Heart left ventricle (tissue), 13 donors: Measurements from ENCODE around the gene RNF130.

Experiments
- CTCF ChIP-seq, 12 donors: fragments of 200-600 bp; sonication (generic) in 4 of 12; IDR thresholded peaks; one replicate each; pipeline versions ENCODE4 v1.5.0 to v1.8.0; 2018 to 2022; ENCODE audit warnings: antibody characterized with exemption in 12 of 12, mild to moderate bottlenecking in 5 of 12
- POLR2A ChIP-seq, 2 donors: fragments of 450-650 bp; IDR thresholded peaks; one replicate each; pipeline ENCODE4 v1.6.1; 2017; ENCODE audit warnings: antibody characterized with exemption in 2 of 2, mild to moderate bottlenecking in 2 of 2, moderate library complexity in 2 of 2
- donor health status: ischemic (EF 13 %, LVEDD 7.1; RV severe dilation, severe dysfunction).
- donor health status: DM: no; HTN: yes; CAD: no.
- donor health status: DM: no; HTN: no; CAD: no.
- donor health status: ischemic (EF 25% LVEDD 6.9; RV normal size, moderate dysfunction).
- donor health status: ischemic (EF 25% LVEDD 5.7; RV mildly dilated, moderate dysfunction).
- donor health status: ischemic (EF 35%, LVEDD 5.7; RV mildly dilated, moderate dysfunction).
- donor health status: nonischemic (EF 11% LVEDD 7.7; RV severe dilation, severe dysfunction).
- donor health status: DM: yes; HTN: yes; CAD: no.
- donor health status: PGD.
- donor health status: ischemic (EF 29% LVEDD 5.4; RV normal size, mild dysfunction).
- donor health status: nonischemic (EF 23%, LVEDD 6.1; RV moderate dilation, normal function).

- TF ChIP-seq CTCF (IDR thresholded peaks at IDR 0.05) (no peak), POLR2A (IDR thresholded peaks at IDR 0.05) (no peak)
Observed at GRCh38 chr5:179959641-179960040, 111.9 kb downstream of the RNF130 start.
